SK-N-DZ (cell line): Measurements from ENCODE around the gene LYG1. TPM values are rescaled to one million over a fixed set of nuclear protein-coding genes. Genes with fewer than 3 reads are reported as not detected.
"Not testable (repeated sequence)": the region's sequence is repeated elsewhere in the genome, so short reads cannot be mapped to it uniquely, and the experiment has no call there.

Experiments used
- DNase-seq: peaks from one replicate; pipeline ENCODE4 v3.0.0-alpha.2; 2015; ENCODE audit warnings: low spot score
- polyA plus RNA-seq, 2 experiments: library from polyadenylated mRNA; depleted of rRNA; stranded (reverse); fragments of >200 nt; gene quantifications; 2 replicates each; pipeline ENCODE4 v1.2.3, GENCODE V29; 2014

LYG1 gene
- polyA plus RNA-seq (2014; cell fraction: cytosol; rRNA removed) = 0.30 and 1.0 TPM in 2 replicates
- polyA plus RNA-seq (2014; cell fraction: nucleus; rRNA removed) = 5.7 and 9.7 TPM in 2 replicates

DNA sequence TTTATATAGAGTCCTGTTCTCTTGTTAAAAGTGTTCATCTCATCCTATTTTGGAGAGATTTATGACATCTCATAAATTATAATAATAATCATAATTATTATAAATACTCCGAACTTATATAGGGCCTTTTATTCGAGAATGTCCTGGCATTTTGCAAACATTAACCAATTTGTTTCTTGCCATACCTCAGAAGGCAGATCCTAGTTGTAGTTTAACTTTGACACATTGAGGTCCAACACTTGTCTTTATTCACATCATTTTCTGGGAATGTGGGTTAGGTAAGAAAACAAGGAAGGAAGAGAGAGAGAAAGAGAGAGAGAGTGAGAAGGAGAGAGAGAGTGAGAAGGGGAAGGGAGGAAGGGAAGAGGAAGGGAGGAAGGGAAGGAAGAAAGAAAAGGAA is at the start of gene LYG1:
Gene LYG1, minus strand, starts transcription at position 101 of the 400 bp plus-strand sequence. CDS start 5,527 bp downstream, outside the sequence.
- DNase-seq = not testable (repeated sequence)

DNA sequence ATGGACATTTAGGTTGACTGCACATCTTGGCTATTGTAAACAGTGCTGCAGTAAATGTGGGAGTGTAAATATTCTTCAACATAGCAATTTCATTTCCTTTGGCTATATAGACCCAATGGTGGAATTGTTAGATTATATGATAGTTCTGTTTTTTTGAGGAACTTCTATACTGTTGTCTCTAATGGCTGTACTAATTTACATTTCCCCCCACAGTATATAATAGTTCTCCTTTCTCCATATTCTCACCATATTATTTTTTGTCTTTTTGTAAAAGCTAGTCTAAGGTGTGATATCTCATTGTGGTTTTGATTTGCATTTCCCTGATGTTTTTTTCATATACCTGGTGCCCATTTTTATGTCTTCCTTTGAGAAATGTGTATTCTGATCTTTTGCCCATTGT is 49.2 kb upstream of the LYG1 start:
- DNase-seq = no peak

DNA sequence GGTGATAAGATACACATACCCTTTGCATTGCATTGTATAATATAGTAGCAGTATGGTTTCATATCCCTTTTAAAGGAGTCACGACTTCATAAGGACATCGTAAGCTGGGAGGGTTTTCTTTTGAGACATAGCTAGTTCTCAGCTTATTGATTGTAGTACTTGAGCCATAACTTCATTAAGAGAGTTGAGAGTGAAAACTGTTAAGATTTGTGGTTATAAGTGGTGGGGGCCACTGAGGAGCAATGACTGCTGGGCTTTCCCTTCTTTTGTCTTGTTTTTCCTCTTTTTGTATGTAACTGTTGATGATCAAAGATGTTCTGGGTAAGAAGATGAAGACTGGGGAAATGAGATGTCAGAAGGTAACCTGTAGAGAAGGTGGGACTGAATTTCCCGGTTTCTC is 47.2 kb upstream of the LYG1 start:
- no peak for DNase-seq

DNA sequence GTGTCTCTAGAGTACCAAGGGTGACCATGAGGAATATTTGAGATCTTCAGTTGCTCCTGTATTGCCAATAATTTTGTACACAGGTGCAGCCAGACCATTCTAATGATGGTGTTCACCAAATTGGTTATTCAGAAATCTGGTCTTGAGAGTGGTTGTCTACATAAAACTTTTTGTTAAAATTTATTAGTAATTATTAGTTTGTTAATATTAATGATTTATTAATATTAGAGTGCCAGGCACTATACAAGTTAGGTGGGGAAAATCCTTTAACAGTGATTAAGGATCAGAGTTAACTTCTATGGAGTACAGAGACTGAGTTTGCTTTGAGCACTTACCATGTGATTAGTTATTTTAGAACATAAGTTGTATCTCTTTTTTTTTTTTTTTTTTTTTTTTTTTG is 45.2 kb upstream of the LYG1 start:
- no peak for DNase-seq

DNA sequence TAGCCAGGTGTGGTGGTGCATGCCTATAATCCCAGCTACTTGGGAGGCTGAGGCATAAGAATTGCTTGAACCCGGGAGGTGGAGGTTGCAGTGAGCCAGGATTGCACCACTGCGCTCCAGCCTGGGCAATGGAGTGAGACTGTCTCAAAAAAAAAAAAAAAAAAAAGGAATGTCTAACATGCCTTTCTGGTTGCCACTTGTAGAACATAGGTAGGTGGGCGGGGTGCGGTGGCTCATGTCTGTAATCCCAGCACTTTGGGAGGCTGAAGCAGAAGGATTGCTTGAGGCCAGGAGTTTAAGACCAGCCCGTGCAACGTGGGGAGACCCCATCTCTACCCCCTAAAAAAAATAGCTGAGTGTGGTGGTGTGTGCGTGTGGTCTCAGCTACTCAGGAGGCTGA is 44.4 kb upstream of the LYG1 start:
- DNase-seq = not testable (repeated sequence)

DNA sequence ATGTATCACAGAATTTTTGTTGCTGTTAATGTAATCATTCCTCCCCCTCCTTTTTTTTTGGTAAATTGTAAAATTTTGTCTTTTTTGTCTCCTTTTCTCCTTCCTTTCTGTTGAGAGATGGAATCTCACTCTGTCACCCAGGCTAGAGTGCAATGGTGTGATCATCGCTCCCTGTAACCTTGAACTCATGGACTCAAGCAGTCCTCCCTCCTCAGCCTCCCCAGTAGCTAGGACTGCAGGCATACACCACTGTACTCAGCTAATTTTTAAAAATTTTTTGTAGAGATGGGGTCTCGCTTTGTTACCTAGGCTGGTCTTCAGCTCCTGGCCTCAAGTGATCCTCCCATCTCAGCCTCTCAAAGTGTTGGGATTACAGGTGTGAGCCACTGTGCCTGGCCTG is 41.5 kb upstream of the LYG1 start:
- no peak for DNase-seq

DNA sequence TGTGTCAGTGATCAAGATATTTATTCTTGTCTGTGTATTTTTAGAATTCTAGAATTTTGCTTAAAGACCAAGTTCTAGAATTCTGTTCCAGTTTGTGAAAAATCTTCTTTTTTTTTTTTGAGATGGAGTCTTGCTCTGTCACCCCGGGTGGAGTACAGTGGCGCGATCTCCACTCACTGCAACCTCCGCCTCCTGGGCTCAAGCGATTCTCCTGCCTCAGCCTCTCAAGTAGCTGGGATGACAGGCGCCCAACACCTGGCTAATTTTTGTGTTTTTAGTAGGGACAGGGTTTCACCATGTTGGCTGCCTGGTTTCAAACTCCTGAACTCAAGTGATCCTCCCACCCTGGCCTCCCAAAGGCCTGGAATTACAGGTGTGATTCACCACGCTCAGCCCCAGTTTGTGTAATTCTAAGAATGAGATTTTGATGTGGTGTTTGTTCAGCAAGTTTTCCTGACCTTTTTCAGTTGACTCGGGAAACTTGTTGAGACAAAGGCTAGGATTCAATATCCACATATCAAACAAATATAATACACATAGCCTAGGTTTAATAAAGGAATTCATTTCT is 39.8 kb upstream of the LYG1 start:
- DNase-seq = no peak

DNA sequence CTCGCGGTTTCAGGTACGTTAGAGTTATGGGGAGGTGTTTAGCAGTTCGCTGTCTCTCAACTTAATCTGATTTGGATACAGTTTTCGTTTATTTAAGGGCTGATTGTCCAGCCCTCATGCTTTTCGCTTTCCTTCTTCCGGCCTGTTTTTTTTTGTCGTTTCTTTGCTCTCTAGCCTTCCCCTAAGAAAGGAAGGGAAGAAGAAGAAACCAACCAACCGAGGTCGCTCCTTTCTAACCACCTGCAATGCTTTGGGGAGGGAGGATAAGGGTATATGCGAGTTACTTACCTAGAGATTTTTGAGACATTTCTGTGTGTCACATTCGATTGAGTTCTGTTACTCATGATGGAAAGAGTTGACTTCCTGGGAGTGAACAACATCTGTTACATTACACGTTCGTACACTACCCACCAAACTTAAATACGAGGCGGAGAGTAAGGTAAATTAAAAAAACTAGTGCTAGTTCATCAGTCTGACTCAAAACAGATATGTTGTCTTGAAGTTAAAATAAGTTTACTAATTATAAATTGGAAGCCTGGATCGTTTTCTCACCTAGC is 37.1 kb upstream of the LYG1 start:
- peak; percentile 4 for DNase-seq

DNA sequence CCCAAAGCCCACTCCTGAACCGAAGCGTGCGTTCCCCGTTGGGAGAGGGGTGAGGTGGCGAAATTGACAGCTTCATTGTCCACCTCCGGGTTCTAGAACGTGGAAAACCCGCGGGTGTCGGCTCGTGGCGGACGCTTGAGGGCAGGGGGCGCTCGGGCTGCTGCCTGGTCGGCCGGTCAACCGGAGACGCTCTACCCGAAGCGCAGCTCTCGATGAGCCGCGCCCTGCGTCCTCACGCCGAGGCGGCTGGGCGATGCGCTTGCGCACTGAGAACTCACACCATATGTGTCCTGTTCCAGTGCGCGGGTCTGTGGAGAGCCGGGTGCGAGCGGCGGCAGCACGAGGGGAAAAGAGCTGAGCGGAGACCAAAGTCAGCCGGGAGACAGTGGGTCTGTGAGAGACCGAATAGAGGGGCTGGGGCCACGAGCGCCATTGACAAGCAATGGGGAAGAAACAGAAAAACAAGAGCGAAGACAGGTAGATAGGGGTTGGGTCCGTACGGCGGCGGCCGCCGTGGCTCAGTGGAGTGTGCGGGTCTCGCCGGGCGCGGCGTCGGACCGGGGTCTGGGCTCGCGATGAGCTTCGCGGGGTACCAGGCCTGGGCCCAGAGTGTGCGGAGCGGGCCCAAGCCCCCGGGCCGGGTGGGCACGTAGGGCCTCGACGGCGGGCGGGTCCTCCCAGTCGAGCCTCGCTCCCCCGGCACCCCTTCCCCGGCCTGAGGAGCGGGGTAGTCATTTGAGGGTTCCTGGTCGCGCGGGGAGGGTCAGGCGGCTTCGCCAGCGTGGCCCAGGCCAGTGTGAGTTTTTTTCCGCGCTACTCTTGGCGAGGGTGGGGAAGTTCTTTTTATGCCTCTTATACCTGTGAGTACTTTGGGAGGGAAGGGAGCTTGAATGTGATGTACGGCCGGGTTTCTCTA is 36.4 kb upstream of the LYG1 start, which contains the start of gene EIF5B:
Gene EIF5B, plus strand, starts transcription at position 277 of the 916 bp plus-strand sequence. Its CDS starts 166 bp downstream, at position 443.
- peak; percentile 97 for DNase-seq

DNA sequence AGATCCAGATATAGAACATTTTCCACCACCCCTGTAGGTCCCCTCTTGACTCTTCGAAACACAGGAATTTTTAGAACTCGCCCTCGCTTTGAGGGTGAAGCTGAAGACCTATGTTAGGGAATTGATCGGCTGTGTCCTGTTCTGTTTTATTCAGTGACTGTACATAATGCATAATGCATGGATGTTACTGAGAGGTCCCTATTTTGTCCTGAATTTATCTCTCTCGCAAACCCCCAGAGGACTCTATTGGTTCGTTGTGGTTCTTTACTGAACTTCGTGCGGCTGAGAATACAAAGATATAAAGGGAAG is 35.8 kb upstream of the LYG1 start:
- DNase-seq = no peak

DNA sequence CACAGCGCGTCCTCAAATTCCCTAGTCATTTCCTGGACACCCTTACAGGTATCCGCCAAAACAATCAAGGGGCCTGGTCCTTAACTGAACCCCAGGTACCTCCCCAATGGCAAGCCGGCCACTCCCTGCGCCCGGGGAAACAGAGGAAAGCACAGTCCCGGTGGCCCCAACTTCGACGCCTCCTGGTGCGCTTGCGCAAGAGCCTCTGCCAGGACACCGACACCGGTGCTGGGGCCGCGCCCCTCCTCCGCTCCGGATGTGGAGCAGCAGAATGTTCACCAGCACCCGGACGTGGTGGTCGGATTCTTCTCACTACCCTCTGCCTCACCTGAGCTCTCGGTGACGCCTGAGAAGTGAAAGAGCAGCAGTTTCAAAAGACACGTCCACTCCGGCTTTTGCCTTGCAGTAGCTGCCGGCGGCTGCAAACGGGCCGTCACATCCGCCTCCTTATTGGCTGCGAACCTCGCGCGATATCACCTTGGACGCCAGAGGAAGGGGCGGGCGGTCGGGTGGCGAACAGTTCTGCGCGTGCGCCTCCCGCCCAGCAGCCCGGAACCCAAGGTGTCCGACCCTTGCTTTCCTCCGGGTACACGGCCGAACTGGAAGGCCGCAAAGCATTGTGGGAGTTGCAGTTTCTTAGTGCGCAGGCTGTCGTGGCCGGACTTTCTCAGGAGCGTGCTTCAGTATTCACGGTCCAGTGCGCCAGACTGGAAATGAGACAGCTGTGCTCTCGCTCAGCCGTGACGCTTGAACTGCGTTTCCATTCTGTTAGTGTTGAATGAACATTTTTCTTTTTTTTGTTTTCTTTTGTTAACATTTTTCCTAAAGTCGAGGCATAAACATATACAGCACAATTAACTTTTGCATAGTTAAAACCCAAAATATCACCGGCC is 35.2 kb upstream of the LYG1 start, which contains the start of gene TXNDC9:
Gene TXNDC9, minus strand, starts transcription at position 423 of the 893 bp plus-strand sequence. CDS start 3,123 bp downstream, outside the sequence.
- DNase-seq = peak; percentile 100

DNA sequence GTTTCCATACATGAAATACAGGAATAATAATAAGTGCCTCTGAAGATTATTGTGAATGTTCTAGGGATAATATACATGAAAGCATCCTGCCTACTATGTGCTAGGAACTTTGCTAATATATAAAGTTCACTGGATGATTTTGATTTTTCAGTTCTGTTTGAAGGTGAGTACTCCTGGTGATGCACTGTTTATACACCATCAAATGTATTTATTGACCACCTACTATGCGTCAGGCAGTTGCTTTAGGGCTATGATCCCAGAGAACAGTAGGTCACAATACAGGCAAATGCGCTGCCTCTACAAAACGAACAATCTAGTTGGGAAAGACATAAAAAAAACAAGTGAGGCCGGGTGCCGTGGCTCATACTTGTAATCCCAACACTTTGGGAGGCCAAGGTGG is 24.4 kb upstream of the LYG1 start:
- no peak for DNase-seq

DNA sequence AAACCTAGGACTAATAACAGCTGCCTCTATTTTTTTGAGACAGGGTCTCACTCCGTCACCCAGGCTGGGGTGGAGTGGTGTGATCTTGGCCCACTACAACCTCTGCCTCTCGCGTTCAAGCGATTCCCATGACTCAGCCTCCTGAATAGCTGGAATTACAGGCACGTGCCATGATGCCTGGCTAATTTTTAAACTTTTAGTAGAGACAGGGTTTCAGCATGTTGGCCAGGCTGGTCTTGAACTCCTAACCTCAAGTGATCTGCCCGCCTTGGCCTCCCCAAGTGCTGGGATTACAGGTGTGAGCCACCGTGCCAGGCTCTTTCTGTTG is 16.8 kb upstream of the LYG1 start:
- DNase-seq = not testable (repeated sequence)

DNA sequence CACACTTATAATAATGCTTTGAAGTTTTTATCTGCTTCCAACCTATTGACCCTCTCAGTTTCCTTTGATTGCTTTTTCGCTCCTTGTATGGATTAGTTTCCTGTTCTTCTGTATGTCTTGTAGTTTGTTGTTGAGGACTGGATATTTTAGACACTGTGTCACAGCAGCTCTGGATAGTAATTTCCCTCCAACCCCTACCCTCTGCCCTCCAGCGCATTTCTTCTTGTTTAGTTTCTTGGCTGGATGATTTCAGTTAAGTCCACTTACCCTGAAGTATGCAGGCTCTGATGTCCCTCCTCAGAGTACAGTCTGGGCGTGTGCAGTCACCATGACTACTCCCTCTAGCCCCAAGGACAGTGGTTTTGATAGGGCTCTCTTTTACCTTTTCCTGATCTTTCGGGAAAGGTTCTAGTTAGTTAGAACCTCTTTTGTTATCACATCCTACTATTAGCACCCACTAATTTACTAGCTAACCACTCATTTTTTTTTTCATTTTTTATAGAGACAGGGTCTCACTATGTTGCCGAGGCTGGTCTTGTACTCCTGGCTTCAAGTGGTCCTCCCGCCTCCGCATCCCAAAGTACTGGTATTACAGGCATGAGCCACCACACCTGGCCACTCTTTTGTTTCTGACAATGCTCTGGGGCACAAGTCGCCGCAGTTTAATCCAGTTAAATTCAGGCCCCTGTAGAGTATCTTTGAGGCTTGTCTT is 16.3 kb upstream of the LYG1 start:
- DNase-seq = no peak

DNA sequence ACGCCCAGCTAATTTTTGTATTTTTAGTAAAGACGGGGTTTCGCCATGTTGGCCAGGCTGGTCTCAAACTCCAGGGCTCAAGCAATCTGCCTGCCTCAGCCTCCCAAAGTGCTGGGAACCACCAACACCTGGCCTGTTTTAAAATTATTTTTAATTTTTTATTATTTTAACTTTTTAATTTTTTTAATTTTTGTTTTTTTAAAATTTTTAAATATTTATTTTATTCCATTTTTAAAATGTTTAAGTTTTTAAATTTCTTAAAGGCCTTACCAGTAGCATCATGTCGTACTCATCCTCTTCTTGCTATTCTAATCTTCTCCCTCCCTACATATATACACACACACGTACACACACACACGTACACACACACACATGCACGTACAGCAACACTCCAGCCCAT is 1.4 kb downstream of the LYG1 start:
- no peak for DNase-seq

DNA sequence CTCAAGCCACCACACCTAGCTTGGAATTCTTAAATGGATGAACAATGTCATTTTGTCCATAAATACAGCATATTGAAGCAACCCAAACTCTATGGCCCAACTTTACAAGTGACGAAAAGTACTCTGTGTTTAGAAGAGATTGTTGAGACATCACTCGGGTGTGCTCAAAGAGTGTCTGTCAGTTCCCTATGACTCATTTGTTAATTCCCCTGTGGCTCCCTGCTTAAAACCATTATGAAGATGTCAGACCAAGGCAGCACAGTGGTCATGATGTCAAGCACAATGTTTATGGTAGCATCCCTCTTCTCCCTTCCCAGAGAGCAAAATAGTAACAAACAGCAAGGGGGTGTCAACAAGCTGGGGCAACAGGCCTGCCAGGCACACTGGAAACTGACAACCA is 3.0 kb downstream of the LYG1 start:
- no peak for DNase-seq

DNA sequence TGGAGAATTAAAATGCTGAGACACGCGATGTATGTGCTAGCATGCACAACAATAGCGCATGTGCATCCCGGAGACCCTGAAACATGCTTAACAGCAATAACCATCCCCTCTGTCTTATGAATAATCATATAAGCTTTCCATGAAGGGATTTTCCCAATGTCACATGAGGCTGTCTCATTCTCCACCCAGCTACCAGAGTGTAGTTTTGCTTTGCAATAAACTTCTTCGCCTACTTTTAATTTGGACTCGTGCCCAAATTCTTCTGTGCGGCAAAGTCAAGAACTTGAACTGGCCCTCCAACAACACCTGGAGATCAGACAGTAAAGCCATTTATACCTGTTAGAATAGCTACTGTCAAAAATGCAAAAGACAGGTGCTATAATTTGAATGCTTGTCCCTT is 15.5 kb downstream of the LYG1 start:
- DNase-seq = no peak

DNA sequence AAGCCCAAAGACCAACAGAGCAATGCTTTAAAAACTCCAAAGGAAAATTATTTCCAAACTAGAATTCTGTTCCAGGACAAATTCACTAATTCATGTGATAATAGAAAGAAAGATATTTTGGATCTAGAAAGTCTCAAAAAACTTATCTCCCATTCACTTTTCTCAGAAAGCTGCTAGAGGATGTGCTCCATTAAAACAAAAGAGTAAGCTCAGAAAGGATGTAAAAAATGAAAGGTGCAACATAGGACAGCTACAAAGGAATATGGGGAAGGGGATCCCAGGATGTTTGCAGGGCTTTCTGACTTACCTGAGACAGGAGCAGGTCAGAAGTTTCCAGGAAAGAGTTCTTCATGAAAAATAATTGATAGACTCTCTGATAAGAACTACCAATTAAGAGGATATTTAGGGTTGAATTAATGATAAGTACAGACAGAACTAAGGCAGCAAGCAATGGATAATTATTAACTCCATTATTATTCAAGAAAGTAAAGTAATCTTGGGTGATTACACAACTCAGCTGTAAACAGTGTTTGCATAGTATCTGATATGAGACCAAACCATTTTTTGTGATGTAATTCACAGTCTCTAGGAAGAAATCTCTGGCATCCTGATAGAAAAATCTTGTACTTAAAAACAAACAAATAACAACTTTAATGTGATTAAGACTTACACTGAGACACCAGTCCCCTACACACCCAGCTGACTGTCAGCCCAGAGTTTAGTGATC is 20.9 kb downstream of the LYG1 start:
- DNase-seq = no peak

DNA sequence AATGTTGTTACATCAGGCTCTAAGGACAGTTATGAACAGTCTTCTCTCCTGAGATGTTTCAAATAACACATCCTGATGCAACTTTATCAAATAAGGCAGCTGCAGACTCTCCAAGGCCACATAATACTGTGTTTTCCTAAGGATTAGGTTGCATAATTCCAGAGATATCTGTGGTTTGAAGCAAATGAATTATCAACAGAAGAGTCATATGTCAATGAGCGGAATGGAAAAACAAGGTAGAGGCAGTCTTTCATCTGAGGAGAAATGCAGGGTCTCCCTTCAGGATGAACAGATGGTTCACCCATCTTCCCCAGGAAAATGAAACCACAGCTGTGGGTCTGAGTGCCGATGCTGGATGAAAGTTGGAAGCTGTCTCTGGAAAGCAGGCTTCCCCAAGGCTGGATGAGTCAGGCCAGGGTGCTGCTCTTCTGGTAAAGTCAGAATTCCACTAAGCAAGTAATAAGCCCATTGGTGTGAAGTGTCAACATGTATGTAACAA is 22.2 kb downstream of the LYG1 start:
- DNase-seq = peak; percentile 23

DNA sequence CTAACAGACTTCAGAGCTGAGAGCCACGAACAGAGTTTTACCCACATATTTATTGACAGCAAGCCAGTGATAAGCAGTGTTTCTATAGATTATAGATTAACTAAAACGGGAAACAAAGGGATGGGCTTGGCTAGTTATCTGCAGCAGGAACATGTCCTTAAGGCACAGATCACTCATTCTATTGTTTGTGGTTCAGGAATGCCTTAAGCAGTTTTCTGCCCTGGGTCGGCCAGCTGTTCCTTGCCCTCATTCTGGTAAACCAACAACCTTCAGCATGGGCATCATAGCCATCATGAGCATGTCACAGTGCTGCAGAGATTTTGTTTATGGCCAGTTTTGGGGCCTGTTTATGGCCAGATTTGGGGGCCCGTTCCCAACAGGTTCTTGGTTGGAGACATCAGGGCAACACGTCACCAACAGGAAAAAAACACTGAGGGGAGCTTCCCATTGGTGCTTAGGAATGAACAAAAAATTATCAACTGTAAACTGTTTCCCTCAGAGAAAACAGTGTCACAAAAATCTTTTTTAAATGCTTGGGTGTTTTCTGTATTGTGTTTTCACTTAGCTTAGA is 22.7 kb downstream of the LYG1 start:
- not testable (repeated sequence) for DNase-seq
